HEK293T (cell line): ENCODE measurements around the gene SLC30A4.

Experiments used
- BHLHE40 ChIP-seq: fragments of 450-650 bp; IDR thresholded peaks from 2 replicates; pipeline ENCODE4 v1.6.1; 2016; ENCODE audit warnings: mild to moderate bottlenecking, moderate library complexity, borderline replicate concordance
- HDGF ChIP-seq: fragments of 450-650 bp; IDR thresholded peaks from 2 replicates; pipeline ENCODE4 v1.6.1; 2017; ENCODE audit warnings: antibody characterized with exemption, borderline replicate concordance

GRCh38 chr15:45481135-45481534, 41.4 kb downstream of the SLC30A4 start:
- TF ChIP-seq HDGF (no peak), BHLHE40 (no peak)
